AG04450 (cell line): Measurements from ENCODE around the gene RNF224. TPM values are rescaled to one million over a fixed set of nuclear protein-coding genes. Genes with fewer than 3 reads are reported as not detected.

ENCODE experiments used
- CTCF ChIA-PET: fragments of 300-600, 350-600 bp; formaldehyde crosslinking; extraction: SDS; loops from one replicate; lab custom pipeline; 2022; ENCODE audit warnings: antibody characterized with exemption, inconsistent platforms; lab: Charles Lee
- POLR2A ChIA-PET: fragments of 350-600 bp; formaldehyde crosslinking; extraction: SDS; loops from one replicate; lab custom pipeline; 2021; ENCODE audit warnings: antibody characterized with exemption, inconsistent platforms; lab: Yijun Ruan, JAX
- DNase-seq: peaks from one replicate; pipeline ENCODE4 v3.0.0-alpha.2; 2011; ENCODE audit warnings: low read depth, low spot score
- H3K27ac ChIP-seq: one replicate; pipeline ENCODE4 v1.5.1; 2012; ENCODE audit warnings: low read depth, low read length, control low read depth
- H3K27me3 ChIP-seq: one replicate; pipeline ENCODE4 v1.6.0; 2012; ENCODE audit warnings: low read length; ENCODE audit not compliant: control insufficient read depth, insufficient read depth
- H3K4me3 ChIP-seq: 2 replicates; pipeline ENCODE4 v1.5.1; 2011; ENCODE audit warnings: mild to moderate bottlenecking, low read depth, low read length, control low read depth
- H3K9me3 ChIP-seq: 2 replicates; pipeline ENCODE4 v1.5.1; 2012; ENCODE audit warnings: low read length; ENCODE audit not compliant: control insufficient read depth, insufficient read depth
- CTCF ChIP-seq: IDR thresholded peaks from 2 replicates; pipeline ENCODE4 v1.5.1; 2011; ENCODE audit warnings: low read depth, low read length, control low read depth, inconsistent platforms
- polyA plus RNA-seq: library from polyadenylated mRNA; depleted of rRNA; stranded (reverse); fragments of >200 nt; gene quantifications from 2 replicates; pipeline ENCODE4 v1.2.3, GENCODE V29; 2011

Gene RNF224
- polyA plus RNA-seq, 1 experiment: not detected

GRCh38 chr9:137185921-137186320 lies 41.4 kb upstream of the RNF224 start:
- H3K4me3 ChIP-seq: no peak overlapping the region
- CTCF ChIA-PET: no interaction called here
- H3K9me3 ChIP-seq: no peaks in the 10 kb centered on the region; the same call in 1 of the 2 replicates
- TF ChIP-seq CTCF: no peak
- POLR2A ChIA-PET: no interaction called here
- no peaks in the 10 kb centered on the region for H3K27me3 ChIP-seq
- H3K27ac ChIP-seq: no peak overlapping the region
- DNase-seq: no peak

- H3K27ac ChIP-seq: no peak overlapping the region
- H3K4me3 ChIP-seq: no peak overlapping the region
- ChIA-PET CTCF (interaction anchor here (3.7 kb wide), 1 partner anchor 50 kb away, joined by 17 read pairs; no protein-coding TSS in a partner anchor), POLR2A (no interaction called here)
- H3K27me3 ChIP-seq: no peaks in the 10 kb centered on the region
- no peak for DNase-seq
- TF ChIP-seq CTCF: no peak
- H3K9me3 ChIP-seq: no peaks in the 10 kb centered on the region; the same call in 1 of the 2 replicates
Observed at GRCh38 chr9:137186385-137186784, 40.9 kb upstream of the RNF224 start.

- H3K4me3 ChIP-seq: peak overlapping the region; percentile 94
- no peak overlapping the region for H3K27ac ChIP-seq
- ChIA-PET CTCF (interaction anchor here (3.7 kb wide), 1 partner anchor 49 kb away, joined by 17 read pairs; no protein-coding TSS in a partner anchor), POLR2A (interaction anchor here (3.2 kb wide), 1 partner anchor 13 kb away, joined by 38 read pairs; the partner anchor contains the start of gene TPRN)
- no peak for DNase-seq
- no peak for TF ChIP-seq CTCF
- H3K27me3 ChIP-seq: no peaks in the 10 kb centered on the region
- no peaks in the 10 kb centered on the region; the same call in 1 of the 2 replicates for H3K9me3 ChIP-seq
Observed at GRCh38 chr9:137187386-137187785, 39.9 kb upstream of the RNF224 start.

GRCh38 chr9:137188086-137188489 lies 39.2 kb upstream of the RNF224 start:
- ChIA-PET CTCF (interaction anchor here (2.0 to 3.7 kb wide), 2 partner anchors 13 to 49 kb away, joined by 6 to 17 read pairs; partner anchors contain the start of gene TPRN), POLR2A (interaction anchor here (1.2 to 3.2 kb wide), 8 partner anchors 13 to 124 kb away, joined by 3 to 38 read pairs (median 12); partner anchors contain the start of genes MAN1B1, NDOR1, RNF208 and TMEM203)
- Histone ChIP-seq H3K27me3 (no peaks in the 10 kb centered on the region), H3K27ac (peak overlapping the region; percentile 52), H3K4me3 (peak overlapping the region; percentile 94), H3K9me3 (no peaks in the 10 kb centered on the region; the same call in 1 of the 2 replicates)
- DNase-seq: no peak
- TF ChIP-seq CTCF: no peak

GRCh38 chr9:137188490-137189296 lies 38.6 kb upstream of the RNF224 start, which contains the start of the genes ANAPC2 and SSNA1:
Gene ANAPC2 (minus strand): TSS chr9:137188560. CDS start chr9:137188532, 28 bp downstream.
Gene SSNA1 (plus strand): TSS chr9:137188676. CDS start chr9:137188727, 51 bp downstream.
- TF ChIP-seq CTCF: peak; percentile 58
- Histone ChIP-seq H3K27ac (peak within 1 kb of the TSS; percentile 96), H3K4me3 (peak within 1 kb of the TSS; percentile 94), H3K27me3 (no peaks in the 10 kb centered on the region), H3K9me3 (no peaks in the 10 kb centered on the region; the same call in 1 of the 2 replicates)
- peak; percentile 81 for DNase-seq
- POLR2A ChIA-PET: interaction anchor here (0.5 to 3.2 kb wide), 24 partner anchors 8 to 305 kb away, joined by 3 to 38 read pairs (median 5); partner anchors contain the start of genes EXD3, MAN1B1, NDOR1 and NELFB
- CTCF ChIA-PET: interaction anchor here (0.5 to 3.7 kb wide), 10 partner anchors 9 to 70 kb away, joined by 3 to 17 read pairs (median 6); partner anchors contain the start of genes RNF224 and TPRN
